DND-41 (cell line): Measurements from ENCODE around the gene ALDH5A1.

Source experiments
- ATAC-seq: fragments of 200-7000 bp; cut with Tn5 transposase; 3 replicates; pipeline ENCODE4 v1.9.1; 2021; ENCODE audit warnings: low read depth; ENCODE audit not compliant: insufficient read depth
- DNase-seq: peaks from one replicate; pipeline ENCODE4 v3.0.0-alpha.2; 2020
- H2AFZ ChIP-seq: 2 replicates; pipeline ENCODE4 v1.6.0; 2012; ENCODE audit warnings: low read depth, low read length
- H3K27ac ChIP-seq: 2 replicates; pipeline ENCODE4 v1.5.1; 2012; ENCODE audit warnings: low read length, inconsistent platforms
- H3K27me3 ChIP-seq: fragments of 200-600 bp; sonication (generic); 2 replicates; pipeline ENCODE4 v1.6.0; 2012; ENCODE audit warnings: low read length, mild to moderate bottlenecking, inconsistent platforms; ENCODE audit not compliant: insufficient read depth, poor library complexity
- H3K36me3 ChIP-seq: 2 replicates; pipeline ENCODE4 v1.5.1; 2012; ENCODE audit warnings: low read length, inconsistent platforms; ENCODE audit not compliant: insufficient read depth
- H3K4me1 ChIP-seq: 2 replicates; pipeline ENCODE4 v1.5.1; 2012; ENCODE audit warnings: mild to moderate bottlenecking, low read length; ENCODE audit not compliant: insufficient read depth
- H3K4me2 ChIP-seq: 2 replicates; pipeline ENCODE4 v1.6.0; 2012; ENCODE audit warnings: mild to moderate bottlenecking, moderate library complexity, low read length, inconsistent platforms; ENCODE audit not compliant: insufficient read depth
- H3K4me3 ChIP-seq, 2 experiments: fragments of 200-600 bp in 1 of 2; shearing (Covaris generic) in 1 of 2; 2 replicates each; pipeline ENCODE4 v1.5.1; 2012 to 2016; ENCODE audit warnings: inconsistent platforms in 2 of 2, low read length in 2 of 2, mild to moderate bottlenecking in 2 of 2, low read depth in 1 of 2, moderate library complexity in 1 of 2
- H3K79me2 ChIP-seq: 2 replicates; pipeline ENCODE4 v1.6.0; 2012; ENCODE audit warnings: low read length, inconsistent platforms; ENCODE audit not compliant: insufficient read depth
- H3K9ac ChIP-seq: 2 replicates; pipeline ENCODE4 v1.6.0; 2012; ENCODE audit warnings: low read depth, mild to moderate bottlenecking, inconsistent platforms, low read length, moderate library complexity
- H3K9me3 ChIP-seq: 2 replicates; pipeline ENCODE4 v1.5.1; 2012; ENCODE audit warnings: low read length, moderate library complexity, mild to moderate bottlenecking, inconsistent platforms; ENCODE audit not compliant: insufficient read depth, severe bottlenecking
- H4K20me1 ChIP-seq: 2 replicates; pipeline ENCODE4 v1.6.0; 2012; ENCODE audit warnings: low read length; ENCODE audit not compliant: insufficient read depth
- CTCF ChIP-seq: IDR thresholded peaks from 2 replicates; pipeline ENCODE4 v1.5.1; 2012; ENCODE audit warnings: borderline replicate concordance, low read length, moderate library complexity, mild to moderate bottlenecking; ENCODE audit not compliant: poor library complexity, severe bottlenecking; ENCODE audit errors: extremely low read depth
- EZH2 ChIP-seq: IDR thresholded peaks from 3 replicates; pipeline ENCODE4 v1.6.1; 2012; ENCODE audit warnings: borderline replicate concordance, low read depth, mild to moderate bottlenecking, moderate library complexity, low read length, inconsistent platforms; ENCODE audit not compliant: severe bottlenecking

Gene ALDH5A1

GRCh38 chr6:24469811-24470210 is 25.0 kb upstream of the ALDH5A1 start:
- DNase-seq (no peak), ATAC-seq (no peak)
- no peak overlapping the region for H3K4me3 ChIP-seq
- H3K27me3 ChIP-seq, result no peaks in the 10 kb centered on the region
- no peak overlapping the region for H3K4me2 ChIP-seq
- TF ChIP-seq CTCF (no peak), EZH2 (no peak)
- no peaks in the 10 kb centered on the region for H3K9me3 ChIP-seq
- H3K36me3 ChIP-seq, result no peaks in the 10 kb centered on the region
- no peak overlapping the region for H2AFZ ChIP-seq
- no peak overlapping the region for H3K27ac ChIP-seq
- H3K9ac ChIP-seq, result no peak overlapping the region
- H3K79me2 ChIP-seq, result no peaks in the 10 kb centered on the region
- H4K20me1 ChIP-seq, result no peaks in the 10 kb centered on the region
- H3K4me1 ChIP-seq, result no peaks in the 10 kb centered on the region

- Histone ChIP-seq H2AFZ (no peak overlapping the region), H3K27ac (no peak overlapping the region), H3K9me3 (no peaks in the 10 kb centered on the region), H3K27me3 (no peaks in the 10 kb centered on the region), H3K4me1 (no peaks in the 10 kb centered on the region), H3K79me2 (no peaks in the 10 kb centered on the region), H3K9ac (no peak overlapping the region), H3K4me2 (no peak overlapping the region), H3K36me3 (no peaks in the 10 kb centered on the region), H4K20me1 (no peaks in the 10 kb centered on the region), H3K4me3 (no peak overlapping the region)
- TF ChIP-seq EZH2 (no peak), CTCF (no peak)
- DNase-seq, result no peak
- ATAC-seq, result no peak
These were observed 22.6 kb upstream of the ALDH5A1 start for GRCh38 chr6:24472181-24472580.

DNA sequence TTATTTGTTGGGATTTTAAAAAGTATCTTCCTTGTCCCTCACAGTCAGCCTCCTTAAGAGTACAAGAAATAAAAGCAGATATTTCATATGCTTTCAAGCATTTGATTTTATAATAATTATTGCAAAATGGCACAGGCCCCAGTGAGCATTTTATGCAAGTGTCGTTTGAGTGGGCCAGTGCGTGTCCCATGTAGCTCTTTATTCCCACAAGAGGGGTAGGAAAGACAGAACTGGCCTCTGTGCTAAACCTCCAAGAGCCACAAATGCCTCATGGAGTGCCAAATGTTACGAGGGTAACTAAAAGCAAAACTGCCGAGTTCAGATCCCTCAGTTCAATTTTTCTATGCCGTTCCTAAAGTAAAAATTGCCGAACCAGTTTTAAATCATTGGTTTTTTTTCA is 18.1 kb upstream of the ALDH5A1 start:
- ATAC-seq, result no peak

More for the DNA sequence above, 18.1 kb upstream of the ALDH5A1 start:
- no peaks in the 10 kb centered on the region for H3K79me2 ChIP-seq
- no peak for DNase-seq
- no peaks in the 10 kb centered on the region for H4K20me1 ChIP-seq
- H3K27ac ChIP-seq, result no peak overlapping the region
- H3K36me3 ChIP-seq, result no peaks in the 10 kb centered on the region
- H3K4me3 ChIP-seq, result no peak overlapping the region
- no peaks in the 10 kb centered on the region for H3K9me3 ChIP-seq
- no peaks in the 10 kb centered on the region for H3K4me1 ChIP-seq
- H2AFZ ChIP-seq, result no peak overlapping the region
- H3K27me3 ChIP-seq, result no peaks in the 10 kb centered on the region
- no peak for TF ChIP-seq CTCF
- TF ChIP-seq EZH2, result no peak
- H3K9ac ChIP-seq, result no peak overlapping the region
- H3K4me2 ChIP-seq, result no peak overlapping the region
